NCI-H1694 (cell line): Measurements from ENCODE around the gene C3orf20.

Source experiments
- DNase-seq: peaks from one replicate; lab custom pipeline; 2025; lab: John Stamatoyannopoulos, UW

The C3orf20 gene

DNA sequence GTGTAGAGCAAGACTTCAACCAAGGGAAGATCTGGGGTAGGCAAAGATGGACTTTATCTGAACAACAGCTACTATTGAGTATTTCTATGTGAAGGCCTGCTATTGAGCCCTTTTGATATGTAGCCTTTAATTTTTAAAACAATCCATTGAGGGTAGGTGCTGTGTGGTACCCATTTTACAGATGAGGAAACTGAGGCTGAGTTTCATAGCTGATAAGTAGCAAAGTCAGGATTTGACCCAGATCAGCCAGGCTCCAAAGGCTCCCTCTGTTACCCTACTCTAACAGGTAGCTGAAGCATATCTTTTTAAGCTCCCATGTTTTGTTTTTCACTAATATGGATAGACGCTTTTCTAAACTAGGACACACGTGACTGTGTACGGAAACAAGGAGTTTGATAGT, 141.4 kb downstream of the C3orf20 start:
- no peak for DNase-seq

DNA sequence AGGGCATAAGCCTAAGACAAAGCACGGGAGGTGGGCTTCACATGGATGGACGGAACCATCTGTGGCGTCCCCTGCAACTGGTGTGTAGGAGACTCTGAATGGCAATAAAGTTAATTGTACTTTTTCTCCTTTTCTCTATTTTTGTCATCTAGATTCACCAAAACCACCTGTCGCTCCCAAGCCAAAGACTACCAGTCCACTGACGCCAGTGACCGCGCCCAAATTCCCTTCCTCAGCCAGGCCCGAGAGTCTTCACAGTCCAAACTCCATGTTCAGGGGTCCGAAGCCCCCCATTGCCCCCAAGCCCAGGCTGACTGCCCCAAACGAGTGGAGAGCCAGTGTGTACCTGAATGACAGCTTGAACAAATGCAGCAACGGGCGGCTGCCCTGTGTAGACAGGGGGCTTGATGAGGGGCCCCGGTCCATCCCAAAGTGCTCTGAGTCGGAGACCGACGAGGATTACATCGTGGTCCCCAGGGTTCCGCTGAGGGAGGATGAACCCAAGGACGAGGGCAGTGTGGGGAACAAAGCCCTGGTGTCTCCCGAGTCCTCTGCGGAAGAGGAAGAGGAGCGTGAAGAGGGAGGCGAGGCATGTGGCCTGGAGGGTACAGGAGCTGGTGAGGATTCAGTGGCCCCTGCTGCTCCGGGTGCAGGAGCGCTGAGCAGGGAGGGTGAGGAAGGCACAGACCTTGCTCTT, 144.0 kb downstream of the C3orf20 start, which contains the start of gene FGD5:
Gene FGD5, plus strand, starts transcription at position 159 of the 697 bp plus-strand sequence. Its CDS starts 110 bp downstream, at position 269.
- no peak for DNase-seq

DNA sequence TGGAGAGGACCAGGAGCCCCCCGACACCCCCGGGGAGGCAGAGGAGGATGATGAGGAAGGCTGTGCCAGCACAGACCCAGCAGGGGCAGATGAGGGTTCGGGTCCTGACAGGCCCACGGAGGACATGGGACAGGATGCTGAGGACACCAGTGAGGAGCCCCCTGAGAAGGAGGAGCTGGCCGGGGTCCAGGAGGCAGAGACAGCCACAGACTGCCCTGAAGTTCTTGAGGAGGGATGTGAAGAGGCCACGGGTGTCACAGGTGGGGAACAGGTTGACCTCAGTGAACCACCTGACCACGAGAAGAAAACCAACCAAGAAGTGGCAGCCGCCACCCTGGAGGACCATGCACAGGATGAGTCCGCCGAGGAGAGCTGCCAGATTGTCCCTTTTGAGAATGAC, 144.7 kb downstream of the C3orf20 start:
- no peak for DNase-seq

DNA sequence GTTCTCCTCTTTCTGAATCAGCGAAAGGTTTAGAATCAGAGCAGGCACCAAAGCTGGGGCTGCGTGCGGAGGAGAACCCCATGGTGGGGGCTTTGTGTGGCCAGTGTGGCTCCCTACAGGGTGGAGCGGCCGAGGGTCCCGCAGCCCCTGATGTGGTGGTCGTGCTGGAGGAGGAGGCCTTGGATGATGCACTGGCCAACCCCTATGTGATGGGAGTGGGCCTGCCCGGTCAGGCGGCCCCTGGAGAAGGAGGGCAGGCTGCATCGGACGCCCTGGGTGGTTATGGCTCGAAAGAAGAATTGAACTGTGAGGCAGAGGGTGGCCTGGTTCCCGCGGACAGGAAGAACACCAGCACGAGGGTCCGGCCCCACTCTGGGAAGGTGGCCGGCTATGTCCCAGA, 145.2 kb downstream of the C3orf20 start:
- DNase-seq: no peak

DNA sequence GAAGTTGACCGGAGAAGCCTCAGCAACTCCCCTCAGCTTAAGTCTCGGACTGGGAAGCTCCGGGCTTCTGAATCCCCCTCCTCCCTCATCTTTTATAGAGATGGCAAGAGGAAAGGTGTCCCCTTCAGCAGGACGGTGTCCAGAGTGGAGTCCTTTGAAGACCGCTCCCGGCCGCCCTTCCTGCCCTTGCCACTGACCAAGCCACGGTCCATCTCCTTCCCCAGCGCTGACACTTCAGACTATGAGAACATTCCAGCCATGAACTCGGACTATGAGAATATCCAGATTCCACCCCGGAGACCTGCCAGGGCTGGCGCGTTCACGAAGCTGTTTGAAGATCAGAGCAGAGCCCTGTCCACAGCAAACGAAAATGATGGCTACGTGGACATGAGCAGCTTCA, 146.2 kb downstream of the C3orf20 start:
- DNase-seq: no peak

DNA sequence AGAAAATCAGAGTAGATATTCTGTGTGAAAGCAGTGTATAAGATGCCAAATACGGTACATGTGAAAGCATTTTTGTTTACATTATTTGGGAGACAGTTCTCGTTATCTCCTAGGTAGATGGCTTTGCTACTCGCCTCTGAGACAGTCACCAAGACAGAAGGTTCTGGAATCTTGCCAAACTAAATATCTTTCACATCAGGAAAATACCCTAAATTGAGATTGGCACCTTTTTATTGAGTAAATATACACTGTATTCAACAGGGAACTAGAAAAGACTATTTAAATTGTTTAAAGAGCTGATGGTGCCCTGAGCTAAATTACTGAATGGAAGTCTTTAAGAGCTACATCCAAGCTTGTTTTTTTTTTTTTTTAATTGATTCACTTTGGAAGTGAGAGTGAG, 147.2 kb downstream of the C3orf20 start:
- DNase-seq: no peak
